Gastrocnemius medialis (tissue), 4 donors: ENCODE data around the gene TFR2. TPM values are rescaled to one million over a fixed set of nuclear protein-coding genes. Genes with fewer than 3 reads are reported as not detected.

Experiments used
- ATAC-seq, 2 donors: fragments of 150-250 bp; one replicate each; pipeline ENCODE4 v1.9.1; 2016
- DNase-seq, 2 donors: peaks; one replicate each; pipeline ENCODE4 v3.0.0-alpha.2; 2019
- H3K27ac ChIP-seq, 4 donors: fragments of 200-600 bp; sonication (generic); 1 replicate in 1 of 4; 2 replicates in 3 of 4; pipeline ENCODE4 v1.5.1; 2016 to 2018; ENCODE audit warnings: mild to moderate bottlenecking in 2 of 4, moderate library complexity in 1 of 4
- H3K27me3 ChIP-seq, 3 donors: fragments of 200-600 bp; sonication (generic) in 2 of 3; 1 replicate in 1 of 3; 2 replicates in 2 of 3; pipeline versions ENCODE4 v1.5.1 to v1.6.0; 2016 to 2019; ENCODE audit warnings: mild to moderate bottlenecking in 1 of 3, moderate library complexity in 1 of 3
- H3K36me3 ChIP-seq, 2 donors: fragments of 200-600 bp; sonication (generic) in 1 of 2; one replicate each; pipeline ENCODE4 v1.5.1; 2017 to 2018
- H3K4me1 ChIP-seq, 2 donors: fragments of 200-600 bp; sonication (generic) in 1 of 2; one replicate each; pipeline ENCODE4 v1.5.1; 2016 to 2017; ENCODE audit warnings: mild to moderate bottlenecking in 2 of 2
- H3K4me3 ChIP-seq, 4 donors: fragments of 200-600 bp; sonication (generic) in 3 of 4; 1 replicate in 1 of 4; 2 replicates in 3 of 4; pipeline ENCODE4 v1.5.1; 2016 to 2019; ENCODE audit warnings: mild to moderate bottlenecking in 2 of 4
- H3K9me3 ChIP-seq, 3 donors: fragments of 200-600 bp; sonication (generic) in 2 of 3; 1 replicate in 1 of 3; 2 replicates in 2 of 3; pipeline ENCODE4 v1.5.1; 2016 to 2019
- CTCF ChIP-seq, 5 experiments: fragments of 450-650 bp in 3 of 5; fragments of 200-600 bp in 2 of 5; sonication (generic) in 2 of 5; IDR thresholded peaks in 4 of 5; conservative IDR thresholded peaks in 1 of 5; 1 replicate in 4 of 5; 2 replicates in 1 of 5; pipeline ENCODE4 v1.5.1; 2016 to 2019; ENCODE audit warnings: antibody characterized with exemption in 5 of 5, mild to moderate bottlenecking in 3 of 5, moderate library complexity in 3 of 5
- POLR2A ChIP-seq, 2 donors: fragments of 450-650 bp; IDR thresholded peaks; one replicate each; pipeline ENCODE4 v1.6.1; 2017; ENCODE audit warnings: antibody characterized with exemption in 2 of 2, mild to moderate bottlenecking in 2 of 2, moderate library complexity in 2 of 2
- in situ Hi-C, 4 donors: fragments of 200-750 bp; cut with MboI; loops; one replicate each; pipeline versions ENCODE4 v1.15.0 to v1.8.0; 2017; ENCODE audit warnings: low sequenced_read_pairs in 4 of 4
- intact Hi-C: fragments of 100-400 bp; cut with DNase I; formaldehyde crosslinking; loops from one replicate; pipeline ENCODE4 v1.15.1; 2023; ENCODE audit warnings: low total_unique reads
- total RNA-seq, 4 donors: library from RNA; depleted of rRNA; stranded (reverse); fragments of >200 nt; gene quantifications; one replicate each; pipeline versions ENCODE4 v1.1.0 to v1.2.3, GENCODE V29; 2016

Gene TFR2
- total RNA-seq, 4 donors from 2014 or later: 1.0 to 1.3 TPM; not detected in 2

GRCh38 chr7:100583132-100584053 is 58.0 kb downstream of the TFR2 start:
- no peak for TF ChIP-seq POLR2A (IDR thresholded peaks at IDR 0.05)
- TF ChIP-seq CTCF (IDR thresholded peaks at IDR 0.05 in 4 of 5, conservative IDR thresholded peaks at IDR 0.05 in 1 of 5): no peak
- H3K9me3 ChIP-seq: no peaks in the 10 kb centered on the region
- H3K36me3 ChIP-seq: peaks cover 0 to 38% of the 10 kb centered on the region in 2 donors
- peak overlapping the region in 3 of 4 donors; percentile 92 to 97 (median 96) for H3K27ac ChIP-seq
- DNase-seq (peak; percentile 41 to 48), ATAC-seq (no peak)
- in situ Hi-C loops: loop anchor here in 1 of 4 donors (10.0 to 25.0 kb wide), 2 partner anchors 111 to 279 kb away; partner anchors contain the start of genes GIGYF1, SLC12A9 and TRIP6
- H3K4me1 ChIP-seq: peaks cover 11 to 30% of the 10 kb centered on the region in 2 donors
- intact Hi-C loops: no loop called here
- peak overlapping the region in 3 of 4 donors; percentile 89 to 98 (median 97) for H3K4me3 ChIP-seq
- H3K27me3 ChIP-seq: no peaks in the 10 kb centered on the region

DNA sequence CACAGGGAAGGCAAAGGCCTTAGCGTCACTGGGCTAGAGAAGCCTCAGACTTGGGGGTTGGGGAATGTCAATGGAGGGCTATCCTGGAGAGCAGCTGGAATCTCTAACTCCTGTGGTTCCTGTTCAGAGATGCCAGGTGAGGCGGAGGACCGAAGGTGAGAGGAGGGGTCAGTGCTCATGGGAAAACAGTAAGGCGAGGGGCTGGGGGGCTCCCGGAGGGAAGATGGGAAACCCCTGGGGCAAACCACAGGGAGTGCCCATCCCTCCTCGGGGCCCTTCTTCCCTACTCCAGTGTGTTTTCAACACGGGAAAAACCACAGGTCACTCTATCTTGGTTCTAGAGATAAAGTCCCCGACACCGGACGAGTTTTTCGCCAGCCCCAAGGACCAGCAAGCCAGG is 58.7 kb downstream of the TFR2 start:
- ATAC-seq: no peak
- in situ Hi-C loops: loop anchor here in 1 of 4 donors (10.0 to 25.0 kb wide), 2 partner anchors 112 to 280 kb away; partner anchors contain the start of genes GIGYF1, SLC12A9 and TRIP6
- no peak for TF ChIP-seq POLR2A (IDR thresholded peaks at IDR 0.05)
- TF ChIP-seq CTCF (IDR thresholded peaks at IDR 0.05 in 4 of 5, conservative IDR thresholded peaks at IDR 0.05 in 1 of 5): no peak
- Histone ChIP-seq H3K4me3 (no peak overlapping the region), H3K4me1 (peaks cover 11 to 30% of the 10 kb centered on the region in 2 donors), H3K27me3 (no peaks in the 10 kb centered on the region), H3K27ac (peak overlapping the region in 2 of 4 donors; percentile 47 to 92), H3K36me3 (peaks cover 0 to 45% of the 10 kb centered on the region in 2 donors), H3K9me3 (no peaks in the 10 kb centered on the region)
- DNase-seq: no peak
- intact Hi-C loops: no loop called here

DNA sequence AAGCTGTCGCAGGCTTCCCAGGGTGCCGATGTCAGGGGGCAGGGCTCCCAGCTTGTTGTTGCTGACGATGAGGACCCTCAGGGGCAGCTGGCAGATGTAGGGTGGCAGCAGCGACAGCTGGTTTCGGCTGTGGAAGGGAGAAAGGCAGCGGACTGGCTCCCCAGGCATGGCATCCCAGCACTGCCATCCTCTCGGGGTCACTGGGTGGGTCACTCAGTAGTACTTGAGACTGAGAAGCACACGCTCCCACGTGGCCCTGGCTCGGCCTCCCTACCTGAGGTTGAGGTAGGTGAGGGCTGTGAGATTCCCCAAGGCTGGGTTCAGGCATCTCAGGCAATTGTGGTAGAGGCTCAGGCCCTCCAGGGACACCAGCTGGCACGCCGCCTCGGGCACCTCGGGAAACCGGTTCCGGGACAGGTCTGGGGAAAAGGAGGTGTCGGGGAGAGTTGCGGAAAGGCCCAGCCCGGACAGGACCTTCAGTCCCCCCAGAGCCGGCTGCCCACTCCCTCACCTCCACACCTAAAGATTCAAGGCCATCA is 59.2 kb downstream of the TFR2 start:
- intact Hi-C loops (no loop called here), in situ Hi-C loops (loop anchor here in 1 of 4 donors (10.0 to 25.0 kb wide), 2 partner anchors 113 to 280 kb away; partner anchors contain the start of genes GIGYF1, SLC12A9 and TRIP6)
- Histone ChIP-seq H3K27ac (no peak overlapping the region), H3K27me3 (no peaks in the 10 kb centered on the region), H3K4me3 (no peak overlapping the region), H3K36me3 (peaks cover 0 to 50% of the 10 kb centered on the region in 2 donors), H3K9me3 (no peaks in the 10 kb centered on the region), H3K4me1 (peaks cover 11 to 29% of the 10 kb centered on the region in 2 donors)
- TF ChIP-seq POLR2A (IDR thresholded peaks at IDR 0.05): no peak
- no peak for TF ChIP-seq CTCF (IDR thresholded peaks at IDR 0.05 in 4 of 5, conservative IDR thresholded peaks at IDR 0.05 in 1 of 5)
- no peak for ATAC-seq
- DNase-seq: no peak

DNA sequence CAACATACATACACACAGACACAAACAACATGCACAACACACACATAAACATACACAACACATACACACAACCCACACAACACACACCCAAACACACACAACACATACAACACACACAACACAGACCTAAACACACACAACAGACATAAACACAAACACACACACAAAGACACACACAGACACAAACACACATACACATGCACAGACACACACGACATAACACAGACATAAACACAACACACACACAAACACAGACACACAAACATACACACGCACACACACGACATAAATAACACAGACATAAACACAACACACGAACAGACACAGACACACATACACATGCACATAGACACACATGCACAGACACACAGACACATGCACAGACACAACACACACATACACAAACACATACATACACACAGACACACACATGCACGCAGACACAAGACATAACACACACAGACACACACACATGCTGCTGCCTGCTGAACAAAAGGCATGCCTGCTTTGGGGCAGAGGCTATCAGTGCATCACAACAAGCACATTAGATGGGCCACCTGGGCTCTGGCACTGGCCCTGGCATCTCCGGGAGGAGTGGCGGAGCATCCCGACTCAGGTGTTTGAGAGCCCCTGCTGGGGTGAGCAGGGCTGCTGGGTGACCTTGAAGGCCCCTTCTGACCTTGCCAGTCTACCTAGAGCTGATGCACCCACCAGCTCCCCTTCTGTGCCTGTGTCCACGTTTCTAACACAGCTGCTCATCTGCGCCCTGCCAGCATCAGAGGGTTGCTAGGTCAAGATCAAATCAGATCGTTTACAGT is 60.7 kb downstream of the TFR2 start:
- intact Hi-C loops: no loop called here
- no peak for ATAC-seq
- Histone ChIP-seq H3K27ac (no peak overlapping the region), H3K4me3 (no peak overlapping the region), H3K36me3 (peaks cover 0 to 65% of the 10 kb centered on the region in 2 donors), H3K27me3 (peaks cover 0 to 3% (median 0%) of the 10 kb centered on the region in 3 donors), H3K4me1 (peaks cover 11 to 24% of the 10 kb centered on the region in 2 donors), H3K9me3 (no peaks in the 10 kb centered on the region)
- DNase-seq: no peak
- in situ Hi-C loops: loop anchor here in 1 of 4 donors (10.0 to 25.0 kb wide), 2 partner anchors 114 to 282 kb away; partner anchors contain the start of genes GIGYF1, SLC12A9 and TRIP6
- no peak for TF ChIP-seq POLR2A (IDR thresholded peaks at IDR 0.05)
- TF ChIP-seq CTCF (IDR thresholded peaks at IDR 0.05 in 4 of 5, conservative IDR thresholded peaks at IDR 0.05 in 1 of 5): no peak
